HG02798 (cell line): ENCODE measurements around the gene NR5A1.

ENCODE experiments used
- ATAC-seq: cut with Tn5 transposase; IDR thresholded peaks from one replicate; pipeline ENCODE4 v1.9.1; 2021; ENCODE audit warnings: mild to moderate bottlenecking; ENCODE audit not compliant: unreplicated experiment, poor library complexity

The NR5A1 gene

GRCh38 chr9:124514874-124515273, 7.7 kb upstream of the NR5A1 start:
- ATAC-seq = no peak

- ATAC-seq = no peak
Measured at GRCh38 chr9:124514125-124514524, 6.9 kb upstream of the NR5A1 start.

GRCh38 chr9:124513376-124513994, 6.3 kb upstream of the NR5A1 start:
- no peak for ATAC-seq

- no peak for ATAC-seq
Measured at GRCh38 chr9:124512806-124513204, 5.6 kb upstream of the NR5A1 start.

- ATAC-seq = no peak
Measured at GRCh38 chr9:124511891-124512805, 4.9 kb upstream of the NR5A1 start.

- ATAC-seq = no peak
Measured at GRCh38 chr9:124511426-124511840, 4.2 kb upstream of the NR5A1 start.

- no peak for ATAC-seq
Measured at GRCh38 chr9:124510650-124511425, 3.6 kb upstream of the NR5A1 start.

GRCh38 chr9:124507880-124508423, 753 bp upstream of the NR5A1 start:
- ATAC-seq = no peak

GRCh38 chr9:124506433-124506832, 766 bp downstream of the NR5A1 start:
- no peak for ATAC-seq

- ATAC-seq = no peak
Measured at GRCh38 chr9:124505901-124506346, 1.3 kb downstream of the NR5A1 start.

GRCh38 chr9:124505006-124505900, 1.9 kb downstream of the NR5A1 start:
- ATAC-seq = no peak

GRCh38 chr9:124504530-124505005, 2.6 kb downstream of the NR5A1 start:
- ATAC-seq = no peak

GRCh38 chr9:124503713-124504529, 3.3 kb downstream of the NR5A1 start:
- ATAC-seq = no peak

GRCh38 chr9:124502711-124503702, 4.2 kb downstream of the NR5A1 start:
- no peak for ATAC-seq

GRCh38 chr9:124501771-124502320, 5.4 kb downstream of the NR5A1 start:
- ATAC-seq = no peak

- ATAC-seq = no peak
Measured at GRCh38 chr9:124500796-124501611, 6.2 kb downstream of the NR5A1 start.
